Measurements from ENCODE around the gene PARD3B. TPM values are rescaled to one million over a fixed set of nuclear protein-coding genes. Genes with fewer than 3 reads are reported as not detected.

PARD3B gene
- total and polyA plus RNA-seq, 2 experiments from 2014 or later: 3.5 to 4.4 TPM

DNA sequence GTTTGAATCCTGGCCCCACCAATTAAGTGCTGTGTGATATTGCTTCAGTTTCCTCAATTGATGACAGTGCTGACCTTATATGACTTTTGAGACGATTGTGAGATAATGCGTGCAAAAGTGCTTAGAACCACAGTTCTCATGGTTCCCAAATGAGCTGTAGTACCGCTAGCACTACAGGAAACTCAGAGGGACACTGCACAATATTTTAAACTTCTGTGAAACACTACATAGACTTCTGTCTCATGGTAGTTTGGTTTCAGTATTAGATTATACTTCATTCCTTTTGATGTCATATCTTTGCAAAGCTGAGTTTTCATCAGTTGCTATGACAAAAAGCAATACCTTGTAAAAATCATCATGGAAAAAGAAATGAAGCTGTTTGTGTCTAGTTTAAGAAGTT, 368.0 kb downstream of the PARD3B start:
- Histone ChIP-seq H3K9me2 (ENCODE audit: insufficient read depth) (no peaks in the 10 kb centered on the region), H3F3A (replicated peaks; ENCODE audit: low read depth) (no peaks in the 10 kb centered on the region), H2AFZ (no peak overlapping the region), H3K4me3 (no peak overlapping the region), H4K20me1 (replicated peaks; ENCODE audit: insufficient read depth) (no peaks in the 10 kb centered on the region), H3K79me2 (replicated peaks; ENCODE audit: insufficient read depth) (no peaks in the 10 kb centered on the region), H3K36me3 (ENCODE audit: insufficient read depth) (no peaks in the 10 kb centered on the region), H3K27ac (ENCODE audit: low read depth) (no peak overlapping the region), H3K27me3 (ENCODE audit: insufficient read depth) (no peaks in the 10 kb centered on the region), H3K4me2 (no peak overlapping the region), H3K4me1 (ENCODE audit: insufficient read depth) (no peaks in the 10 kb centered on the region)
- ATAC-seq: no peak
- Mint-ChIP-seq H3K36me3 (ENCODE audit: low read depth) (no peaks in the 10 kb centered on the region), H3K9me3 (no peaks in the 10 kb centered on the region), H3K27me3 (ENCODE audit: insufficient read depth, low read depth, poor library complexity) (no peaks in the 10 kb centered on the region), H3K4me1 (no peaks in the 10 kb centered on the region), H3K4me3 (no peak overlapping the region), H3K27ac (no peak overlapping the region)
- TF ChIP-seq CREB1 (CRISPR knock-in tag; IDR thresholded peaks at IDR 0.05; ENCODE audit: low read depth): no peak
- no peak for TF ChIP-seq EZH2 (IDR thresholded peaks at IDR 0.05; ENCODE audit: low read depth, unreplicated experiment)
- no peak for TF ChIP-seq EZH2phosphoT487 (IDR thresholded peaks at IDR 0.05; ENCODE audit: unreplicated experiment)
- no peak for TF ChIP-seq ZNF462 (CRISPR knock-in tag; IDR thresholded peaks at IDR 0.05)
- no peak for TF ChIP-seq ZNF331 (CRISPR knock-in tag; IDR thresholded peaks at IDR 0.05; ENCODE audit: low read depth)
- TF ChIP-seq STAT1 (IDR thresholded peaks at IDR 0.05; ENCODE audit: unreplicated experiment): no peak
- TF ChIP-seq JUNB (IDR thresholded peaks at IDR 0.05; ENCODE audit: unreplicated experiment): no peak
- TF ChIP-seq, protein P1, sequence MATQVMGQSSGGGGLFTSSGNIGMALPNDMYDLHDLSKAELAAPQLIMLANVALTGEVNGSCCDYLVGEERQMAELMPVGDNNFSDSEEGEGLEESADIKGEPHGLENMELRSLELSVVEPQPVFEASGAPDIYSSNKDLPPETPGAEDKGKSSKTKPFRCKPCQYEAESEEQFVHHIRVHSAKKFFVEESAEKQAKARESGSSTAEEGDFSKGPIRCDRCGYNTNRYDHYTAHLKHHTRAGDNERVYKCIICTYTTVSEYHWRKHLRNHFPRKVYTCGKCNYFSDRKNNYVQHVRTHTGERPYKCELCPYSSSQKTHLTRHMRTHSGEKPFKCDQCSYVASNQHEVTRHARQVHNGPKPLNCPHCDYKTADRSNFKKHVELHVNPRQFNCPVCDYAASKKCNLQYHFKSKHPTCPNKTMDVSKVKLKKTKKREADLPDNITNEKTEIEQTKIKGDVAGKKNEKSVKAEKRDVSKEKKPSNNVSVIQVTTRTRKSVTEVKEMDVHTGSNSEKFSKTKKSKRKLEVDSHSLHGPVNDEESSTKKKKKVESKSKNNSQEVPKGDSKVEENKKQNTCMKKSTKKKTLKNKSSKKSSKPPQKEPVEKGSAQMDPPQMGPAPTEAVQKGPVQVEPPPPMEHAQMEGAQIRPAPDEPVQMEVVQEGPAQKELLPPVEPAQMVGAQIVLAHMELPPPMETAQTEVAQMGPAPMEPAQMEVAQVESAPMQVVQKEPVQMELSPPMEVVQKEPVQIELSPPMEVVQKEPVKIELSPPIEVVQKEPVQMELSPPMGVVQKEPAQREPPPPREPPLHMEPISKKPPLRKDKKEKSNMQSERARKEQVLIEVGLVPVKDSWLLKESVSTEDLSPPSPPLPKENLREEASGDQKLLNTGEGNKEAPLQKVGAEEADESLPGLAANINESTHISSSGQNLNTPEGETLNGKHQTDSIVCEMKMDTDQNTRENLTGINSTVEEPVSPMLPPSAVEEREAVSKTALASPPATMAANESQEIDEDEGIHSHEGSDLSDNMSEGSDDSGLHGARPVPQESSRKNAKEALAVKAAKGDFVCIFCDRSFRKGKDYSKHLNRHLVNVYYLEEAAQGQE (IDR thresholded peaks at IDR 0.05; ENCODE audit: unreplicated experiment): no peak
- TF ChIP-seq, protein P2, sequence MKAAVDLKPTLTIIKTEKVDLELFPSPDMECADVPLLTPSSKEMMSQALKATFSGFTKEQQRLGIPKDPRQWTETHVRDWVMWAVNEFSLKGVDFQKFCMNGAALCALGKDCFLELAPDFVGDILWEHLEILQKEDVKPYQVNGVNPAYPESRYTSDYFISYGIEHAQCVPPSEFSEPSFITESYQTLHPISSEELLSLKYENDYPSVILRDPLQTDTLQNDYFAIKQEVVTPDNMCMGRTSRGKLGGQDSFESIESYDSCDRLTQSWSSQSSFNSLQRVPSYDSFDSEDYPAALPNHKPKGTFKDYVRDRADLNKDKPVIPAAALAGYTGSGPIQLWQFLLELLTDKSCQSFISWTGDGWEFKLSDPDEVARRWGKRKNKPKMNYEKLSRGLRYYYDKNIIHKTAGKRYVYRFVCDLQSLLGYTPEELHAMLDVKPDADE (IDR thresholded peaks at IDR 0.05): no peak
- TF ChIP-seq POLR2AphosphoS5 (IDR thresholded peaks at IDR 0.05; ENCODE audit: low read depth): no peak
- TF ChIP-seq NANOG (IDR thresholded peaks at IDR 0.05; ENCODE audit: borderline replicate concordance): no peak
- no peak for TF ChIP-seq CTCF (conservative IDR thresholded peaks at IDR 0.05; ENCODE audit: low read depth in 2 of 2)
- no peak for TF ChIP-seq ZNF114 (CRISPR knock-in tag; IDR thresholded peaks at IDR 0.05)
- no peak for DNase-seq (ENCODE audit: low spot score)
